Sigmoid colon (tissue), 4 donors: ENCODE data around the gene BCL7A.

Experiments used
- CTCF ChIP-seq, 4 experiments: fragments of 450-650 bp in 3 of 4; fragments of 200-600 bp in 1 of 4; IDR thresholded peaks; one replicate each; pipeline ENCODE4 v1.5.1; 2016 to 2019; ENCODE audit warnings: antibody characterized with exemption in 4 of 4, mild to moderate bottlenecking in 3 of 4, moderate library complexity in 2 of 4
- EP300 ChIP-seq, 4 donors: sonication (generic); formaldehyde crosslinking; IDR thresholded peaks; one replicate each; pipeline ENCODE4 v1.6.1; 2017; ENCODE audit warnings: antibody characterized with exemption in 4 of 4
- POLR2A ChIP-seq, 2 donors: fragments of 450-650 bp; IDR thresholded peaks; one replicate each; pipeline ENCODE4 v1.6.1; 2016; ENCODE audit warnings: antibody characterized with exemption in 2 of 2, mild to moderate bottlenecking in 2 of 2, moderate library complexity in 2 of 2
- POLR2AphosphoS5 ChIP-seq, 4 donors: sonication (generic); formaldehyde crosslinking; IDR thresholded peaks; one replicate each; pipeline ENCODE4 v1.6.1; 2017; ENCODE audit warnings: antibody characterized with exemption in 4 of 4

- TF ChIP-seq CTCF (IDR thresholded peaks at IDR 0.05) (no peak), POLR2AphosphoS5 (IDR thresholded peaks at IDR 0.05) (peak in 3 of 4 donors; percentile 17 to 39 (median 37)), EP300 (IDR thresholded peaks at IDR 0.05) (no peak), POLR2A (IDR thresholded peaks at IDR 0.05) (no peak)
These were observed 38.4 kb downstream of the BCL7A start for GRCh38 chr12:122060081-122060501.
